Measurements from ENCODE around the gene CFAP58. TPM values are rescaled to one million over a fixed set of nuclear protein-coding genes. Genes with fewer than 3 reads are reported as not detected.

CFAP58 gene
- total and polyA plus RNA-seq, 2 of the 13 experiments (the other 11 are each of a cell fraction or from before 2014, with no cell fraction given): 0.03 TPM; not detected in 1

GRCh38 chr10:104429846-104430245 lies 76.2 kb downstream of the CFAP58 start (continued):
- no peak for TF ChIP-seq HDAC6 (IDR thresholded peaks at IDR 0.05; ENCODE audit: low read depth, low read length)
- TF ChIP-seq TFAP4 (IDR thresholded peaks at IDR 0.05; ENCODE audit: borderline replicate concordance, low read depth): no peak
- TF ChIP-seq PRPF4 (IDR thresholded peaks at IDR 0.05; ENCODE audit: low read depth, low read length, poor library complexity, severe bottlenecking): no peak
- no peak for TF ChIP-seq DDIT3 (CRISPR knock-in tag; IDR thresholded peaks at IDR 0.05)
- no peak for TF ChIP-seq NFE2L2 (IDR thresholded peaks at IDR 0.05; ENCODE audit: low read length)

- WGBS (ENCODE audit: low lambda C conversion rate): 18% methylated on average over 3 of the region's 3 CpGs
- in situ Hi-C loops (cut with HindIII; ENCODE audit: extremely low pct_ligation_motif_present, low pct_unique_long_range_greater_than_20kb): no loop called here
- no peak for TF ChIP-seq ZNF460 (CRISPR knock-in tag; IDR thresholded peaks at IDR 0.05; ENCODE audit: borderline replicate concordance)
- TF ChIP-seq ZNF558 (CRISPR knock-in tag; IDR thresholded peaks at IDR 0.05; ENCODE audit: borderline replicate concordance): no peak
- TF ChIP-seq FOXM1 (CRISPR knock-in tag; IDR thresholded peaks at IDR 0.05): no peak
- no peak for TF ChIP-seq SALL2 (CRISPR knock-in tag; IDR thresholded peaks at IDR 0.05)
- no peak for TF ChIP-seq REST (IDR thresholded peaks at IDR 0.05; ENCODE audit: borderline replicate concordance in 1 of 2, low read depth in 1 of 2, low read length in 2 of 2)
- POLR2A ChIA-PET: no interaction called here
- no TSS peak for BruUV-seq (replicated peaks)
- Histone ChIP-seq H3K9ac (ENCODE audit: insufficient read depth, low read depth, low read length) (no peak overlapping the region), H3K4me2 (ENCODE audit: low read depth, low read length) (no peak overlapping the region), H3K4me3 (replicated peaks in 1 of 3; ENCODE audit: insufficient read depth in 1 of 3, low read depth in 2 of 3, low read length in 3 of 3) (no peak overlapping the region), H2AFZ (ENCODE audit: low read length) (no peak overlapping the region), H3K4me1 (ENCODE audit: insufficient read depth, low read length) (no peaks in the 10 kb centered on the region), H3K27me3 (ENCODE audit: control insufficient read depth in 1 of 2, insufficient read depth in 2 of 2, low read length in 2 of 2) (peaks cover 1 to 20% of the 10 kb centered on the region in 2 experiments; a peak in 2 of 5 replicates), H3K79me2 (ENCODE audit: insufficient read depth, low read length) (no peaks in the 10 kb centered on the region), H3K27ac (ENCODE audit: extremely low read length, insufficient read depth, low read length) (no peak overlapping the region), H4K20me1 (ENCODE audit: insufficient read depth, low read length) (no peaks in the 10 kb centered on the region), H3K9me3 (ENCODE audit: low read length) (no peaks in the 10 kb centered on the region), H3K36me3 (replicated peaks in 1 of 2; ENCODE audit: control insufficient read depth in 1 of 2, insufficient read depth in 2 of 2, low read length in 2 of 2) (no peaks in the 10 kb centered on the region)
- DNase-seq (ENCODE audit: low spot score): no peak
- intact Hi-C loops (cut with micrococcal nuclease; ENCODE audit: unreplicated experiment): no loop called here
- CTCF ChIA-PET (ENCODE audit: low intra/inter-chr PET ratio, low total read pairs): no interaction called here
- no peak for ATAC-seq
- FAIRE-seq: no peak
These were observed 76.7 kb downstream of the CFAP58 start for GRCh38 chr10:104430360-104430759.
